T-helper 22 cell (primary cell): ENCODE data around the gene AMIGO1.

Experiments used
- DNase-seq: peaks from one replicate; pipeline ENCODE4 v3.0.0-alpha.2; 2020; ENCODE audit warnings: low read depth

AMIGO1 gene

DNA sequence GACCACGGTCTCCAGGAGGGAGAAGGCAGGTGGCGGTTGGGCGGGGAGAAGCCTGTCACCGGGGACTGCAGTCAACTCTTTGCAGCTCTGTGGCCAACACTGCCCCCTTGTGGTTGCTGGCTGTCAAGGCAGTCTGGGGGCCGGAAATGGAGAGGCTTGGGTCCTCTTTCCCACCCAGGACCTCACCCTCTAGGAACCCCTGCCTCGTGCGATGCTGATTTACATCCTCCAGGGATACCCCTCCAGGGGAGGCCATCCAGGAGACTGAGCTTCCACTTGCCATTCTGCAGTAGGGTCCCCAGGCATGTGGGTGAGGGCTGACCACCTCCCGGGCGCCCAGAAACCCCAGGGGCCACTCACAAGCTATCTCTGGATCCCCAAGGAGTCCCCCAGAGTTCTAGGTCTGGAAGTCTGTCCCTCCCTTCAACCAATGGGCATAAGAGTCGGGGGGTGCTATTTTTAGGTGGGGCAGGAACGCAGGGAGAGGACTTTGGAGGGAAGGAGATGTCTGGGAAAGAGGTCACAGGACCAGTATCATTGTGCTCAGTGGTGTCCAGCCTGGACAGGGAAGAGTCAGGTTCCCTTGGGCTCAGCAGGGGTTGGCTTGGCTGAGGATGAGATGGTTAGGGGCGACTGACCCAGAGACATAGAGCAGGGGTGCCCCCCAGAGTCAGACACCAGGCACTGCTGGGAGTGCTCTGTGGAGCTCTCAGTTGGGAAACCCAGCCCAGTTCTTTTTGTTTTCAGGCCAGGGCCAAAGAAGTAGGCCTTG lies 23.0 kb upstream of the AMIGO1 start:
- DNase-seq: peak; percentile 68

DNA sequence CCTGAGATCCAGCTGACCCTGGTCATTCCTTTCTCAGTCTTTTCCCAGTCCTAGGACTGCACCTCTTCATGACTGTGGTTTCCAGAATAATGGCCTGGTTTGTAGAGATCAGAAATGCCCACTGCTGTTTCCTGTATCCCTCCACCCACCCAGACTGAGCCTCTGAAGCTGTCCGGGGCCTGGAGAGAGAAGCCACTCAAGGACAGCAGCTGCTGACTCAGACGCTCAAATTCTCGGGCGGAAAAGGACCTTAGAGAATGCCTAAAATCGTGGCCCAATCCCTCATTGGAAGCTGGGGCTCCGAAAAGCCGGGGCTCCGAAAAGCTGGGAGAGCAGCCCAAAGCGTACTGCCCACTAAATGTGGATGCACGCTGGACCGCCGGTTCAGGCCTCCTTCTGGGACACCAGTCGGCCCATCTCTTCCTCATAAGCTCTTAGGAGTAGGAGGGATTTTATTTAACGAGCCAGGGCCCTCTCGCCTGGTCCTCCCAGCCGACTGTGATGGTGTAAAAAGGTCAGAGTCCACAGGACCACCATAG lies 22.4 kb upstream of the AMIGO1 start:
- DNase-seq: no peak

- no peak for DNase-seq
Measured at GRCh38 chr1:109531380-109531779, 21.9 kb upstream of the AMIGO1 start.

- DNase-seq: no peak
Measured at GRCh38 chr1:109530457-109531087, 21.0 kb upstream of the AMIGO1 start.

- DNase-seq: no peak
Measured at GRCh38 chr1:109529881-109530456, 20.4 kb upstream of the AMIGO1 start.

- no peak for DNase-seq
Measured at GRCh38 chr1:109528712-109529111, 19.2 kb upstream of the AMIGO1 start.

GRCh38 chr1:109527846-109528695 lies 18.5 kb upstream of the AMIGO1 start:
- no peak for DNase-seq

DNA sequence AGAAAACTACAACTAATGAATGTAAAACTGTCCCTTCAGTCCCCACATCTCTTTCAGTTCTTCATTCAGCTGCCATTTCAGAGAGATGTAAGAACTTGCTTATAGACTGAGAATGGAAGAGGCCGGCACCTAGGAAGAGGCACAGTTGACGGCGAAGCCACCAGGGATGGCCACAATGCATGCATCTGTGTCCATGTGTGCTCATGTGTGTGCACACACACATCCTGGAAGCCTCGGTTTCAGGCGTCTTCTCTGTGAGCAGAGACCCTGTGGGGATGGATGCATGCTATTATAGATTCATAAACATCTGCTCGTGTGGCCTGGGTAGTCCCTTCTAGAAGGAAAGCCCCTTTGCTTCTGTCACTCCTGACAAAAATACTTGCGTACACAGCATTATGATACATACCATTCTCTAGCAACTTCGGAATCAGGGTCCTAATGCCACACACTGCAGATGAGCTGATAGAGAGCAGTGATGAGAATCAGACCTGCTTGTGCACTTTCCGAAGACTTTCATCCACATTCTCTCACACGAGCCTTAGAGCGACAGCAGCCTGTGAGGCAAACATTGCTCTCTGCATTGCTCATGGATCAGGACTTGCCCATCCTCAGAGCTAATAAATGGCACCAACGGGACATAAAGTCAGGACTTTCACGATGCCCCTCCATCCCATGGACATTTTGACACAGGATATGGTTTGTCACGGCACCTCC lies 17.7 kb upstream of the AMIGO1 start:
- no peak for DNase-seq

DNA sequence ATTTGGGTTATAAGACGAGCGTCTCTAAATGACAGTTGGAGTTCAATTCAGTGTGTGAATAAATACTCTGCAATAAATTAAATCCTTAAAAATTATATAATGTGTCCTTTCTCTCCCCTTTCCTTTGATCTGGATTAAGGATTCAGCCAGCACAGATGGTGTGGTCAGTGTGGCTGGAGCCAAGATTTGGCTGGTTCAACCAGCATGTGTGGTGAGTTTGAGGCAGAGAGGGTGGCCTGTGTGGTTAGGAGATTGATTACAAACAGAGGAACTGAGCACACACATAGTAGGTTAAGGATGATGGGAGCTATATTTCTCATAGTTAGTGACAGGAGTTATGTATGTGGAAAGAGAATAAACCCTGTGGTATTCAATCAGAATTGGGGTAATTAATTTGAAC lies 14.2 kb upstream of the AMIGO1 start:
- no peak for DNase-seq

GRCh38 chr1:109522026-109522425 lies 12.5 kb upstream of the AMIGO1 start:
- no peak for DNase-seq

DNA sequence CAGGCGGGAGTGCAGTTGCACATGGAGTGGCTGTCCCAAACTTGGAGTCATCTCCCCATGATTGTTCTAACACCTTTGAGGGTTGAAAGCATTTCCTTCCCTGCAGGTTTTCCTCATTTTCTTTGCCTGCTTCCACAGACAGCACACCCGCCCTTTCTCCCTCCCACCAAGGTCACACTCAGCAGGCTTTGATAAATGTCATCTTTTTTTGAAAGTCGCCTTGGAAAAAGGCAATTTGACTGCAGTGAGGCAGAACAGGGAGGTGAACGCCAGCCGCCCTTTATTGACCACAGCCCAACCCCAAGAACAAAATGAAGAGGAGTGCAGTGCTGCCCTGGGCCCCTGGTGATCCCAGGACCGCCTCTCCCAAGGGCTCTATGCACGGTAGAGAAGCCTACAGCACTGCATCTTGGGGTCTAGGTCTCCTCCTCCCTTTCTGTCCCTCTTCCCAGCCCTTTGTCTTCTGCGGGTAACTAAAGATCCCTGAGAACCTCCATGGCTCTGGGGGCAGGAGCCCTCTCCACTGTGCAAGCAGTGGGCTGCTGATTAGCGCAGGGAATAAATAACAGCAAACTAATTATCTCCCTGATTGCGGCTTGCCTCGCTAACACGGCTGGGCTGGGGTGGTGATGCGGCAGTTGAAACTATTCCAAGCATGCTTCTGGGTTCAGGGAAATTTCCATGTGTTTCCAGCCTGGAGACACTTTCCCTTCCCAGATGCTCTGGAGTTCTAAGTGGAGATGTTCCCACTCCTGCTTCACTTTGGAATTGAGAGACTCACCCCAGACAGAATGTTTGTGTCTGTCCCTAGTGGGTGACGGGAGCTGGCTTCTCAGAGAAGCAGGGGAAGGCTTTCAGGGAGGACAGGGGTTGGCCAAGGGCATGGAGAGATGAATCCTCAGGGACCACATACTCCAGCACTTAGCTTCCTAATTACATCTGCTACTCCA lies 11.8 kb upstream of the AMIGO1 start:
- no peak for DNase-seq

GRCh38 chr1:109517337-109517736 lies 7.8 kb upstream of the AMIGO1 start:
- DNase-seq: no peak

- no peak for DNase-seq
Measured at GRCh38 chr1:109516872-109517271, 7.3 kb upstream of the AMIGO1 start.

DNA sequence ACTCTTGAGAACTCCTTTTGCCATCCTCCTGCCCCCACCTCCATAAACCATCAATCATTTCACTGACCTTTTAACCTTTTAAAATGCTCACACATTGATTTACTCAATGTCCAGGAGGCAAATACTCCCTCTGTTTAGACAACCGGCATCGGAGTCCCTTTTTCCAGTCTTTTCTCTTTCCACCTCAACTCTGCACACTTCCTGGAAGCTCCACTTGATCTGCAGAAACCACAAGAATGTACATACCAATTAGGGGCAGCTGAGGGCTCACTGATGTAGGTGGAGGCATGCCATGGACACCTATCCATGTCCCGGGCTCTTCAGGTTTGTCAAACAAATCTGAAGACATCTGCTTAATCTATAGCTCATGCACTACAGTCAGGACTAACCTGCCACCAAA lies 5.3 kb upstream of the AMIGO1 start:
- no peak for DNase-seq

GRCh38 chr1:109513110-109513710 lies 3.7 kb upstream of the AMIGO1 start:
- no peak for DNase-seq

DNA sequence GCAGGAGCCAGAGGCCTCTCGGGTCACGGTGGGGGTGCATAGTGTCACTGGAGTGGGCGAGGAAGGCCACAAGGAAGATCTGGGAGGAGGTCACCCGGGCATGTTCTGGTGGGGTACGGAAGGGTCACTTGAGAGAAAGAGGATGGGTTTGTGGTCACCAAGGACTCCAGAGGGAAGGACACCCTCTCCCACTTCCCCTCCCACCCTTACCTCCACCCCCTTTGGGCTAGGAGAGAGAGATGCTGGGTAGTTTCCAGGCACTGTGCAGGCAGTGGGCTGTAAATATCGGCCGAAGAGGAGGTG lies 703 bp downstream of the AMIGO1 start:
- DNase-seq: no peak

DNA sequence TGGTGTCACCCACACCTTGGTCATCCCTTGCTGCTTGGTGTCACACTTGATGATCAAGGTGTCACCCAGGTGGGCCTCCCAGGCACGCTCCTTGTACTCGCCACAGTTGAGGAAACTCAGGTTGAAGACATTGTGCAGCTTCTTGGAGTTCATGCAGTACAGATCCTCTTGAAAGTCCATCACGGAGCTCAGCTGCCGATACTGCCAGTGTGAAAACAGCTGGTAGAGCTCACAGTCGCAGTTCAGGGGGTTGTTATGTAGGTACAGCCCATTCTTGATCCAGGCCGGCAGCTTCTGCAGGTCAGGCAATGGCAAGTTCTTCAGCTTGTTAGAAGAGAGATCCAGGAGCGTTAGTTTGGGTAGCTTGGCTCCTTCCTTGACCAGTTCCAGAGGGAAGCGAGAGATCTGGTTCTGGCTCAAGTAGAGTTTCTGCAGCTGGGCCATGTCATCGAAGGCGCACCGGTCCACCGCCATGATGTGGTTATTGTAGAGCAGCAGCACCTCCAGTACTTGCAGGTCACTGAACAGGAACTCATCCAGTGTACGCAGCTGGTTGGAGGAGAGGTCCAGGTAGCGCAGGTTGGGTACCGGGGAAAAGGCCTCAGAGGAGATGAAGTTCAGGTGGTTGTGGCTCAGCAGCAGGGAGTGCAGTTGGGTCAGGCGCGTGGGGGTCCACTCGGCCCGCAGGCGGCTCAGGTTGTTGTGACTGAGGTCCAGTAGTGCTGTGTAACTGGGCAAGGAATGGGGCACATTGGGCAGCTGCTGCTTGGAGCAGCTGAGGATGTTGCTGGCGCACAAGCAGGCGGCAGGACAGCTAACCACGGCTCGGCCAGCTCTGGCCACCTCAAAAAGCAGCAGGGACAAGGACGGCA lies 1.3 kb downstream of the AMIGO1 start:
- no peak for DNase-seq

DNA sequence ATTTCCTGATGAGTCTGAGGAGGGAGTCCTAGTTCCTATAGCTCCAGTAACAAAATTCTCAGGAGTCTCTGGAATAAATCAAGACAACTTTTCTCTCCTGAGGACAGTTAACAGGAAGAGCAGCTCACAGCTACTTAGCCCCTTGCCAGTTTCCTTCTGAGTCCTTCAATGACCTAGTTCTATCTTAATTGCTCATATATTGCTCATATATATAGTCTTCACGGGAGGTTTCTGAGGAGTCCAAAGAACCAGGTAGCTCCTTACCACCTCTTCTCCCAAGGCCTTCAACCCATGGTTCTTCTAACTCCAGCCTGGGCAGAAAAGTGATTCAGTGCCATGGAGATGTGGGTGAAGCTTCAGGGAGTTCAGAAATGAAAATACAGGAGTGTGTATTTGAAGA lies 4.6 kb downstream of the AMIGO1 start:
- no peak for DNase-seq

- no peak for DNase-seq
Measured at GRCh38 chr1:109503935-109504334, 5.6 kb downstream of the AMIGO1 start.
